Occipital lobe (tissue), 2 donors: ENCODE measurements around the gene PFDN4. TPM values are rescaled to one million over a fixed set of nuclear protein-coding genes. Genes with fewer than 3 reads are reported as not detected.
"Not testable (repeated sequence)": the region's sequence is repeated elsewhere in the genome, so short reads cannot be mapped to it uniquely, and the experiment has no call there.

Experiments used
- DNase-seq: peaks from one replicate; lab custom pipeline; 2025; lab: John Stamatoyannopoulos, UW
- total RNA-seq: library from RNA; depleted of rRNA; stranded (reverse); fragments of >200 nt; gene quantifications from one replicate; pipeline ENCODE4 v1.2.3, GENCODE V29; 2014

PFDN4 gene
- total RNA-seq, 1 donor from 2014 or later: 149 TPM

GRCh38 chr20:54223751-54224150 lies 15.9 kb downstream of the PFDN4 start:
- DNase-seq: no peak

DNA sequence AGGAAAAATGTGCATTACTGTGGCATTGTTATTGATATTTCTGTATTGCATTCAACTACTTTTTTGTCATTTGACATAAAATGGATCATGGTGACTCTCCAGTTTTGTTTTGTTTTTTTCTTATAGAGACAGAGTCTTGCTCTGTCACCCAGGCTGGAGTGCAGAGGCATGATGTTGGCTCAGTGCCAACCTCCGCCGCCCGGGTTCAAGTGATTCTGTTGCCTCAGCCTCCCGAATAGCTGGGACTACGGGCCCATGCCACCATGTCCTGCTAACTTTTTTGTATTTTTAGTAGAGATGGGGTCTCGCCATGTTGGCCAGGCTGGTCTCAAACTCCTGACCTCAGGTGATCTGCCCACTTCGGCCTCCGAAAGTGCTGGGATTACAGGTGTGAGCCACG lies 16.8 kb downstream of the PFDN4 start:
- DNase-seq: not testable (repeated sequence)

GRCh38 chr20:54227241-54227640 lies 19.4 kb downstream of the PFDN4 start:
- DNase-seq: no peak

DNA sequence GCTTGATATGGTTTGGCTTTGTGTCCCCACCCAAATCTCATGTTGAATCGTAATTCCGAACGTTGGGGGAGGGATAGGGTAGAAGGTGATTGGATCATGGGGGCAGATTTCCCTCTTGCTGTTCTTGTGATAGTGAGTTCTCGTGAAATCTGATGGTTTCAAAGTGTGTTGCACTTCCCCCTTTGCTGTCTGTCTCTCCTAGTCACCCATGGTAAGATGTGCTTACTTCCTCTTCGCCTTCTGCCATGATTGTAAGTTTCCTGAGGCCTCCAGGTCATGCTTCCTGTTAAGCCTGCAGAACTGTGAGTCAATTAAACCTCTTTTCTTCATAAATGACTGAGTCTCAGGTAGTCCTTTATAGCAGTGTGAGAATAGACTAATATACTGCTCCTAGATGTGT lies 19.9 kb downstream of the PFDN4 start:
- no peak for DNase-seq

DNA sequence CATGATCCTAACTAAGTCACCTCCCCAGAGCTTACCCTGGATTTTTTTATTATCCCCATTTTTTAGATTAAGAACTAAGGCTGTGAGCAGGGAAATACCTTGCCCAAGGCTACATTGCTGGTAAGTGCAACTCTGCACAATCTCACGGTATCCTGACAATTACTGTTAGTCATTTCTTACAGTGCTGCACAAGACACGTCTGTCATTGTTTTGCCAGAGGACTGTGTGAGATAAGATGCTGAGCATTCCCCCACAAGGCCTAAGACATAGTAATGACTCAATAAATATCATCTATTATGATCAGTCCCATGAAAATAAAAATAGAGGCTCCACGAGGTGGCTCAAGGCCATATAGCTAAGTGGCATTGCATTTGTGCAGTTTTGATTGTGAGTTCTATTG lies 21.0 kb downstream of the PFDN4 start:
- no peak for DNase-seq

DNA sequence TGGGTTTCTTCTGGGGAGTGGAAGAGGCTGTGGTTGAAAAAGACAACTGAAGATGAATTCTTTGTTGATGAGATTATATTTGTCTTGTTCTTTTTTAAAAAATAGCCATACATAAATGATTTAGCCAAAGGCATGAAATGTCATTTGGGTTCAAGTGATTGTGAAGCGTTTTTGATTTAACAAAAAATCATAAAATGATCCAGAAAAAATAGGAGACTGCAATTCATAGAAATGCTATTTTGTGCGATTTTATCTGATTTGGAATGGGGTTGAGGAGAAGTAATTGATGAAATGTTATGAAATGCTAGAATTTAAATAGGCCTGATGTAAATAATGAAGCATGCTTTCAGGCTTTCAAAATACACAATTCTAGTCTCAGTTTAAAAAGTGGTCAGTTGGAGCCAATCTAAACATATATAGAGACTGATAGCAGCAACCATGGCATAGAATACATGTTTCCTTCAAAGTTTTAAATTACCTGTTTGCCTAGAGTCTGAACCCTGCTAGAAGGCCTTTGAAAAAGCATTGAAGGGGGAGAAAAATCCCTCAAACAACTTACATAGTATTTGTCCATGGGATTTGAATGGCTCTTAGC lies 21.8 kb downstream of the PFDN4 start:
- no peak for DNase-seq

DNA sequence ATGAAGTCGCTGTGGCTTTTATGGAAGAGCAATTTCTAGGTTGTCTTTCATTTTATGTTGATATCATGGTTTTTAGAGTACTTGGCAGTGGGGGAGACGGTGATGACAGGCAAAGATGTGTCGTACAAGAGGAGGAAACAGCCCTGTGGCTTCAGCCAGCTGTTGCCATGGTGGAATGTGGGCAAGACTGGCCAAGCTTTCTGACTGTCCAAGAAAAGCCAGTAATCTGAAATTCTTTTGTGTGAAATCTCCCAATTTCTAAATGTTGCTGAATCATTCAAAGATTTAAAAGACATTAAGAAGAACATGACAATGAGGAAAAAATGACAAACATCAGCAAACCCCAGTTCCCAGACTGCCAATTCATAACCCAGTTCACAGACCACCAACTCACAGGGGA lies 23.1 kb downstream of the PFDN4 start:
- no peak for DNase-seq

DNA sequence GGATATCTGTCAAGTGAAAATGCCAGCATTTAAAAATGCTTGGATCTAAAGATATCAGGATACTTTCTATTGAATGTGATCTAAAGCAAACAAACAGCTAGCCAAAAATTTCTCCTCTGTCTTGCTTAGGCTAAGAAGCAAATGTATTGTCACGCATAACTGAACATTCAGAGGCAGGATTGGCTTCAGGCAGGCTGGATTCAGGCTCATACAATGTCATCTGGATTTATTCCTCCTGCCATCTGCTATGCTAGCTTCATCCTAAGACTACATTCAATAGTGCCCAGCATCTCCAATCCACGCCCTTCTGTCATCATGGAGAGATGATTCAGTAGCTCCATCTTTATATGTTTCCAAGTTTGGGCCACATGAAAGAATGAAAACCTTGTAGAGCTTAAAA lies 27.1 kb downstream of the PFDN4 start:
- no peak for DNase-seq

DNA sequence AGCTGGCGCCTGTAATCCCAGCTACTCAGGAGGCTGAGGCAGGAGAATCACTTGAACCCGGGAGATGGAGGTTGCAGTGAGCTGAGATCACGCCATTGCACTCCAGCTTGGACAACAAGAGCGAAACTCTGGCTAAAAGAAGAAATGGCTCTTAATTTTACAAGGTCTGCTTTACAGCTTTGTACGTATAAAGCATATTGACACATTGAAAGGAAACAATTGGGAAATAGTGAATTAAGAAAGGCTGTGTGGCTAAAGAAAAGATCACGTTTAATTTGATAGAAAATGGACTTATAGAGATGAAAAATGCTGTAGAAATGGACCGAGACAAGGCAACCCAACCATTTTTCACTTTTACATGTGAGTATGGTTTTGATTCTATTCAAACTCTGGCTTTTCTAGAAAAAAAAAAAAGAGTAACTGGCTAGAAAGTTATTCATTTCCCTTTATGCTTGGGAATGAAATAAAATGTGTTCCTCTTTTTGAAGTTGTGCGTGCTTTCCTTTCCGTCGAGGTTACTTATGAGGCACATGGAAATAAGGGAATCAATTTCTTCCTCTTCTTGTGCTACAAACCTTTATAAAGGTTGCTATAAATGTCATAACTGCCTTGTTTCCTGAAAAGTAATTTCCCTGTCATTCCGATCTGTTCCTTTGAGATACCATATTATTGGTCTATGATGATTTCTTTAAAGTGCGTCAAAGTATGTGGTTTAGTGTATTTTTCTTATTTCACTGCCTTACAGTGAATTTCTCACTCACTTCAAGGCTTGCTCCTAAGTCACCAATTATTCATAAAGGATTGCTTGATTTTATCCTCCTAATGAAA lies 29.4 kb downstream of the PFDN4 start:
- DNase-seq: no peak

DNA sequence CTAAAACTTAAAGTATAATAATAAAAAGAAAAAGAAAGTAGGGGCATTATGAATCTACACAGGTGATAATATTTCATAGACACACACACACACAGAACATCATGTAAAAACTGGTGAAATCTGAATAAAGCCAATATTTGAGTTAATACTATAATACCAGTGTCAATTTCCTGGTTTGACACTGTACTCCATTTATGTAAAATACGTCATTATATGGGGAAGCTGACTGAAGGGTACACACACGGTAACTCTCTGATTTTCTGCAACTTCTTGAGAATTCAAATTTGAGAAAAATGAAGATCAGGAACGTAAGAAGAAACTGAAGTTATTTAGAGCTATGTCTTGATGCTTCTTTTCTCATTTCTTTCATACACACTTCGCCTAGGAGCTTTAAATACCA lies 36.2 kb downstream of the PFDN4 start:
- no peak for DNase-seq

GRCh38 chr20:54248705-54249104 lies 40.8 kb downstream of the PFDN4 start:
- not testable (repeated sequence) for DNase-seq

- DNase-seq: no peak
Measured at GRCh38 chr20:54250691-54251090, 42.8 kb downstream of the PFDN4 start.

- no peak for DNase-seq
Measured at GRCh38 chr20:54251096-54251495, 43.2 kb downstream of the PFDN4 start.

- DNase-seq: no peak
Measured at GRCh38 chr20:54254596-54254995, 46.7 kb downstream of the PFDN4 start.

DNA sequence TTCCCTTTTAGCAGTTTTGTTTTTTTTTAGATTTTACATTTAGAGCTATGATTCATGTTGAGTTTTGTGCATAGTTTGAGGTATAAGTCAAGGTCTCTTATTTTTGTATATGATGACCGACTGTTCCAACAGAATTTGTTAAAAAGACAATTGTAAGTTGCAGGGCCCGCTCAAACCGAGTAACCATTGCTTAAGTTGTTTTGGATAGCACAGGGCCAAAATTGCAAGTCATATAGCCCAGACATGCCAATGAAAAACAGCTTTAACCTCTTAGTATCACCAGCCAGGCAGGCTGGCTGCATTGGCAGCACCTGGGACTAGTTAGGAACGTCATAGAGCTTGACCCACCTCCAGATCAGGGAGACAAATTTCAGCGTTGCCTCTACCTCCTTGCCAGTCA lies 47.3 kb downstream of the PFDN4 start:
- DNase-seq: no peak

DNA sequence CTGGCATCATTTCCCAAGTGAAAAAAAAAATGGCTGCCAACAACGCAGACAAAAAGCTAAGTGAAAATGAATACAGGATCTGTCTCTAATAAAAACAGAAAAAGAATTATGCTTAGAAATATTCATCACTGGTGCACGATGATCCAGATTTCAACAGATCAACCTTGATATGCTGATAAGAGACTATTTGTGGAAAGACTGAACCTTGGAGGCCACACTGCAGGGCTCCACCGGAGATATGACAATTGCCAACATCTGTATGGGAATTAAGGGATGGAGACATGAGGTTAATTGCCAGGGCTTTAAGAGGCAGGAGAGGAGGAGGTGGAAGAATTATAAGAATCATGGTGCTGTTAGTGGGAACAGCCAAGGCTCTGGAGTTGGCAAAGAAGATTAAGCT lies 48.3 kb downstream of the PFDN4 start:
- DNase-seq: no peak

DNA sequence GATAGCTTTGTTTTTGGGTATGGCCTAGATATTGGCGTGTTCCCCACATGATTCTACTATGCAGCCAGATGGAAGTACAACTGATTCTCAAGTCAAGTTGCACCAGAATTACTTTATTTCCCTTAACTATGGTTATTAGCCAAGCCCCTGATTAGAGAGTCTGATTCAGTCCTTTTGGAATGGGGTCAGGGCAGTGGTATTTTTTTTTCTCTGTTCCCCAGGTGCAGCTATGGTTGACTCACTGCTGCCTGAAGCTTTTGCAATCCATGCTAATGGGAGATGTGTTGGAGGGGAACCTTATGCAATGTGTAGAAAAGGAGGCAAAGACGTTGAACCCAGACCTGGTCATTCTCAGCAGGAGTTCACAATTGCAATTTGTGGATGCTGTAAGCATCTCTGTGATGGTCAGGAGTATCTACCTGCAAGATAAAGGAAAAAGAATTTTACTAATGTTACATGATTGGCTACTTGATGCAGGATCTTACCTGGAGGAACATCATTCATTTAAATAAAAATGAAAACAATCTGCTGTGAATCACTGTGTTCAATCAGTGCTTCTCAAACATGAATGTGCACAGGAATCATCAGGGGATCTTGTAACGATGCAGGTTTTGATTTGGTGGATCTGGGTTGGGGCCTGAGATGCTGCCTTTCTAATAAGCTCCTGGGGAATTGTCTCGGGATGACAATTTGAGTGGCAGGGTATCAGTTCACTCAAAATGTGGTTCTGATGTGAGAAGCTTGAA lies 49.4 kb downstream of the PFDN4 start:
- DNase-seq: no peak

GRCh38 chr20:54260116-54260515 lies 52.2 kb downstream of the PFDN4 start:
- no peak for DNase-seq

- no peak for DNase-seq
Measured at GRCh38 chr20:54262671-54263070, 54.8 kb downstream of the PFDN4 start.

DNA sequence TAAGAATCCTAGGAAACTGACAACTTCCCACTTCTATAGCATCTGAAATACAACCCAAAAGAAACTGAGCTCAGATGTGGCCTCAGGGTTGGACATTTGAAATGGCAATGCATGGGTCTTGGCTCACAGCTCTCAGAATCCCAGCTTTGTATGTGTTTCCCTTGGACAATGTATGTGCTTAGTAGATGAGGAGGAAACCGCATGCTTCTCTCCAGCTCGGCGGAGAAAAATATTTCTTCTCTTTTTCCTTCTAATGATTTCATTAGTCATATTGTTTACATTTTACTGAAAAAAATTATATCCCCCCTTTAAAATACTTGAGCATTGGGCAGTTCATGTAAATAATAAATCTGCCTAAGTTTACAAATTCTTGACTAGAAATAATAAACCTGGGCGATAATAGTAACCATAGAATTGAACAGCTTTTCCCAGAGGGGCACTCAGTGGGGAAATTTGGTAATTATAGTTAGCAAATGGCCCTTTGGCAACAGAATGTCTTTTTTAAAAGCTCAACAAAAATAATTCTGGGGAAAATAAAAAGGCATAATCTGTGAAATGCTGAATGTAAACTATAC lies 55.3 kb downstream of the PFDN4 start:
- no peak for DNase-seq

DNA sequence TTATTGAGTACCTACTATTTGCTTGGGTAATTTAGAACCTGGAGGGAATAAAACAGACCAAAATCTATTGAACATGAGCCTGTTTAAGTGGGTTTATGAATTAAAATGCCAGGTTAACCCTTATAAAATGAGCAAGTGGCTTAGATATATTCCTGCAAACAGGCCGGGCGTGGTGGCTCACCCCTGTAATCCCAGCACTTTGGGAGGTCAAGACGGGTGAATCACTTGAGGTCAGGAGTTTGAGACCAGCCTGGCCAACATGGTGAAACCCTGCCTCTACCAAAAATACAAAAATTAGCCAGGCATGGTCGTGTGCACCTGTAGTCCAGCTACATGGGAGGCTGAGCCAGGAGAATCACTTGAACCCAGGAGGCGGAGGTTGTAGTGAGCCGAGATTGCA lies 57.9 kb downstream of the PFDN4 start:
- not testable (repeated sequence) for DNase-seq

GRCh38 chr20:54266844-54267243 lies 59.0 kb downstream of the PFDN4 start:
- no peak for DNase-seq
